ENCODE measurements around the gene GRIA3. TPM values are rescaled to one million over a fixed set of nuclear protein-coding genes. Genes with fewer than 3 reads are reported as not detected.

The GRIA3 gene
- polyA plus RNA-seq, 1 of the 3 experiments (the other 2 are of a cell fraction): 0.15 TPM

GRCh38 chrX:123189338-123189737 is 5.3 kb downstream of the GRIA3 start:
- 43% methylated on average over 8 of the region's 8 CpGs for WGBS (ENCODE audit: low lambda C conversion rate)
- H3K36me3 ChIP-seq (replicated peaks in 1 of 2; ENCODE audit: control insufficient read depth in 1 of 2, insufficient read depth in 2 of 2, low read length in 1 of 2): no peaks in the 10 kb centered on the region
- no peak overlapping the region for H3K4me2 ChIP-seq
- H3K4me3 ChIP-seq (ENCODE audit: low read depth in 2 of 2, low read length in 1 of 2): no peak overlapping the region
- no peaks in the 10 kb centered on the region for H3K9me3 ChIP-seq
- H3F3A ChIP-seq (replicated peaks; ENCODE audit: insufficient read depth): no peaks in the 10 kb centered on the region
- H3K27me3 ChIP-seq (ENCODE audit: insufficient read depth): peaks cover 18% of the 10 kb centered on the region
- no peak for DNase-seq
- no peak overlapping the region for H3K9ac ChIP-seq
- ChIA-PET CTCF (no interaction called here), POLR2A (no interaction called here)
- H3K27ac ChIP-seq (ENCODE audit: low read depth in 2 of 2, low read length in 1 of 2): no peak overlapping the region
- no peak overlapping the region for H2AFZ ChIP-seq (ENCODE audit: low read depth)
- no peaks in the 10 kb centered on the region for H3K4me1 ChIP-seq (ENCODE audit: control insufficient read depth in 1 of 2, insufficient read depth in 2 of 2, low read depth in 1 of 2, low read length in 1 of 2)
- no peaks in the 10 kb centered on the region for H3K79me2 ChIP-seq (ENCODE audit: insufficient read depth)
- TF ChIP-seq ZBTB33 (IDR thresholded peaks at IDR 0.05; ENCODE audit: borderline replicate concordance, low read depth) (no peak), TAF1 (IDR thresholded peaks at IDR 0.05; ENCODE audit: borderline replicate concordance, low read depth, low read length) (no peak)
- TF ChIP-seq, protein P1, sequence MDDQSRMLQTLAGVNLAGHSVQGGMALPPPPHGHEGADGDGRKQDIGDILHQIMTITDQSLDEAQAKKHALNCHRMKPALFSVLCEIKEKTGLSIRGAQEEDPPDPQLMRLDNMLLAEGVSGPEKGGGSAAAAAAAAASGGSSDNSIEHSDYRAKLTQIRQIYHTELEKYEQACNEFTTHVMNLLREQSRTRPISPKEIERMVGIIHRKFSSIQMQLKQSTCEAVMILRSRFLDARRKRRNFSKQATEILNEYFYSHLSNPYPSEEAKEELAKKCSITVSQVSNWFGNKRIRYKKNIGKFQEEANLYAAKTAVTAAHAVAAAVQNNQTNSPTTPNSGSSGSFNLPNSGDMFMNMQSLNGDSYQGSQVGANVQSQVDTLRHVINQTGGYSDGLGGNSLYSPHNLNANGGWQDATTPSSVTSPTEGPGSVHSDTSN (IDR thresholded peaks at IDR 0.05): no peak
- H3K9me2 ChIP-seq: no peaks in the 10 kb centered on the region
- H4K20me1 ChIP-seq (ENCODE audit: insufficient read depth): no peaks in the 10 kb centered on the region

DNA sequence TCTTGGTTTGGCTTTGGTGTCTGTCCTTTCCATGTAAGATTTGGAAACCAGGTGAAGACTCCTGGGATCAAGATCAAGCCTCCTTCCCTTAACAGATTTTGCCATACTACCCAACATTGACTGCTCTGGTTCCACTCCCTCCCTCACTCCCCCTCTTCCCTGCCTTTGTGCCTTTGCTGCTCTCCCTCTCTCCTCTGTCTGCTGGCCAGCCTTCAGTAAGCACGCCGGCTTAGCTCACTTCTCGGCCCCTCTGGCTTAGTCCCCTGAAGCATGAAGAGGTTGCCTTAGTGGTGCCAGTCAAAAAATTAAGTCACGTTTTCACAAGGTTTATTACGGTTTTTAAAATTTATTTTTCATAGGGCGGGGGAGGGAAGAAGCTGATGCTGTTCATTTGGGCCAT is 6.0 kb downstream of the GRIA3 start:
- no peaks in the 10 kb centered on the region for H4K20me1 ChIP-seq (ENCODE audit: insufficient read depth)
- H3K4me1 ChIP-seq (ENCODE audit: control insufficient read depth in 1 of 2, insufficient read depth in 2 of 2, low read depth in 1 of 2, low read length in 1 of 2): no peaks in the 10 kb centered on the region
- TF ChIP-seq USF2 (IDR thresholded peaks at IDR 0.05; ENCODE audit: borderline replicate concordance, low read depth, low read length) (no peak), MEF2A (IDR thresholded peaks at IDR 0.05; ENCODE audit: borderline replicate concordance, low read depth) (no peak), RXRA (IDR thresholded peaks at IDR 0.05; ENCODE audit: borderline replicate concordance, low read depth) (no peak), GABPA (IDR thresholded peaks at IDR 0.05; ENCODE audit: low read depth) (no peak), YY1 (IDR thresholded peaks at IDR 0.05; ENCODE audit: low read depth) (no peak), SIN3A (IDR thresholded peaks at IDR 0.05; ENCODE audit: borderline replicate concordance, low read depth, low read length) (no peak), RFX5 (IDR thresholded peaks at IDR 0.05; ENCODE audit: low read length) (no peak), RAD21 (IDR thresholded peaks at IDR 0.05; ENCODE audit: low read length) (no peak), FOXJ3 (CRISPR knock-in tag; IDR thresholded peaks at IDR 0.05) (no peak), GATA2 (CRISPR knock-in tag; IDR thresholded peaks at IDR 0.05) (no peak), CTCF (IDR thresholded peaks at IDR 0.05) (no peak), TEAD4 (IDR thresholded peaks at IDR 0.05; ENCODE audit: borderline replicate concordance, insufficient read depth) (no peak), NFIC (IDR thresholded peaks at IDR 0.05; ENCODE audit: borderline replicate concordance) (no peak), MXI1 (IDR thresholded peaks at IDR 0.05; ENCODE audit: low read depth, low read length) (no peak)
- TF ChIP-seq, protein P1 (IDR thresholded peaks at IDR 0.05): no peak
- peaks cover 10% of the 10 kb centered on the region for H3K27me3 ChIP-seq (ENCODE audit: insufficient read depth)
- no peak overlapping the region for H3K27ac ChIP-seq (ENCODE audit: low read depth in 2 of 2, low read length in 1 of 2)
- WGBS (ENCODE audit: low lambda C conversion rate): 42% methylated on average over 6 of the region's 6 CpGs
- no peaks in the 10 kb centered on the region for H3F3A ChIP-seq (replicated peaks; ENCODE audit: insufficient read depth)
- no peak overlapping the region for H3K4me3 ChIP-seq (ENCODE audit: low read depth in 2 of 2, low read length in 1 of 2)
- no peaks in the 10 kb centered on the region for H3K9me3 ChIP-seq
- no peak overlapping the region for H2AFZ ChIP-seq (ENCODE audit: low read depth)
- H3K36me3 ChIP-seq (replicated peaks in 1 of 2; ENCODE audit: control insufficient read depth in 1 of 2, insufficient read depth in 2 of 2, low read length in 1 of 2): no peaks in the 10 kb centered on the region
- H3K4me2 ChIP-seq: no peak overlapping the region
- ChIA-PET CTCF (no interaction called here), POLR2A (no interaction called here)
- no peaks in the 10 kb centered on the region for H3K9me2 ChIP-seq
- no peak for DNase-seq
- H3K9ac ChIP-seq: no peak overlapping the region
- no peaks in the 10 kb centered on the region for H3K79me2 ChIP-seq (ENCODE audit: insufficient read depth)
